ENCODE data around the gene ANKZF1.
A peak's percentile ranks its signal among the peaks of the same experiment; 100 is the strongest.

Gene ANKZF1

GRCh38 chr2:219213486-219214071, 16.0 kb upstream of the ANKZF1 start:
- intact Hi-C loops (cut with micrococcal nuclease) = no loop called here
- peaks cover 41% of the 10 kb centered on the region for H3K4me1 Mint-ChIP-seq (ENCODE audit: low read depth)
- H3K9me3 Mint-ChIP-seq = no peaks in the 10 kb centered on the region
- peaks cover 75% of the 10 kb centered on the region for H3K36me3 Mint-ChIP-seq (ENCODE audit: low read depth)
- H3K27ac Mint-ChIP-seq = no peak overlapping the region
- peaks cover 15% of the 10 kb centered on the region for H3K27me3 Mint-ChIP-seq
- no peak overlapping the region for H3K4me3 Mint-ChIP-seq

- no peak overlapping the region for H3K4me3 Mint-ChIP-seq
- H3K9me3 Mint-ChIP-seq = no peaks in the 10 kb centered on the region
- H3K27ac Mint-ChIP-seq = no peak overlapping the region
- H3K27me3 Mint-ChIP-seq = peaks cover 15% of the 10 kb centered on the region
- intact Hi-C loops (cut with micrococcal nuclease) = no loop called here
- peaks cover 40% of the 10 kb centered on the region for H3K4me1 Mint-ChIP-seq (ENCODE audit: low read depth)
- H3K36me3 Mint-ChIP-seq (ENCODE audit: low read depth) = peaks cover 70% of the 10 kb centered on the region
Observed at GRCh38 chr2:219214141-219214540, 15.5 kb upstream of the ANKZF1 start.

- Mint-ChIP-seq H3K4me3 (no peak overlapping the region), H3K36me3 (ENCODE audit: low read depth) (peaks cover 70% of the 10 kb centered on the region), H3K27me3 (peaks cover 15% of the 10 kb centered on the region), H3K4me1 (ENCODE audit: low read depth) (peaks cover 40% of the 10 kb centered on the region), H3K27ac (no peak overlapping the region), H3K9me3 (no peaks in the 10 kb centered on the region)
- intact Hi-C loops (cut with micrococcal nuclease) = loop anchor here (5.0 kb wide), 1 partner anchor 38 kb away; the partner anchor contains the start of genes TUBA4A and TUBA4B
Observed at GRCh38 chr2:219214786-219215185, 14.8 kb upstream of the ANKZF1 start.

GRCh38 chr2:219215871-219216534, 13.6 kb upstream of the ANKZF1 start:
- intact Hi-C loops (cut with micrococcal nuclease) = loop anchor here (5.0 kb wide), 1 partner anchor 36 kb away; the partner anchor contains the start of genes TUBA4A and TUBA4B
- no peaks in the 10 kb centered on the region for H3K9me3 Mint-ChIP-seq
- H3K4me1 Mint-ChIP-seq (ENCODE audit: low read depth) = peaks cover 47% of the 10 kb centered on the region
- peaks cover 24% of the 10 kb centered on the region for H3K27me3 Mint-ChIP-seq
- peak overlapping the region; percentile 61 for H3K27ac Mint-ChIP-seq
- H3K36me3 Mint-ChIP-seq (ENCODE audit: low read depth) = peaks cover 70% of the 10 kb centered on the region
- H3K4me3 Mint-ChIP-seq = no peak overlapping the region

- Mint-ChIP-seq H3K4me1 (ENCODE audit: low read depth) (peaks cover 53% of the 10 kb centered on the region), H3K36me3 (ENCODE audit: low read depth) (peaks cover 71% of the 10 kb centered on the region), H3K27ac (peak overlapping the region; percentile 61), H3K9me3 (no peaks in the 10 kb centered on the region), H3K4me3 (no peak overlapping the region), H3K27me3 (peaks cover 27% of the 10 kb centered on the region)
- intact Hi-C loops (cut with micrococcal nuclease) = loop anchor here (5.0 kb wide), 1 partner anchor 36 kb away; the partner anchor contains the start of genes TUBA4A and TUBA4B
Observed at GRCh38 chr2:219216535-219216915, 13.1 kb upstream of the ANKZF1 start.

GRCh38 chr2:219218217-219218731, 11.3 kb upstream of the ANKZF1 start:
- H3K9me3 Mint-ChIP-seq = no peaks in the 10 kb centered on the region
- H3K27me3 Mint-ChIP-seq = peaks cover 34% of the 10 kb centered on the region
- H3K4me3 Mint-ChIP-seq = peak overlapping the region; percentile 74
- H3K27ac Mint-ChIP-seq = peak overlapping the region; percentile 94
- intact Hi-C loops (cut with micrococcal nuclease) = loop anchor here (2.0 to 5.0 kb wide), 2 partner anchors 34 to 57 kb away; partner anchors contain the start of genes NHEJ1, TUBA4A and TUBA4B
- H3K36me3 Mint-ChIP-seq (ENCODE audit: low read depth) = peaks cover 74% of the 10 kb centered on the region
- peaks cover 56% of the 10 kb centered on the region for H3K4me1 Mint-ChIP-seq (ENCODE audit: low read depth)

GRCh38 chr2:219218732-219219701, 10.6 kb upstream of the ANKZF1 start, which contains the start of gene ABCB6:
Gene ABCB6, minus strand, starts transcription at chr2:219218958. Its CDS starts 285 bp downstream, at chr2:219218673.
- Mint-ChIP-seq H3K27me3 (peaks cover 42% of the 10 kb centered on the region), H3K9me3 (no peaks in the 10 kb centered on the region), H3K4me1 (ENCODE audit: low read depth) (peaks cover 56% of the 10 kb centered on the region), H3K4me3 (peak within 1 kb of the TSS; percentile 74), H3K27ac (peak within 1 kb of the TSS; percentile 94), H3K36me3 (ENCODE audit: low read depth) (peaks cover 74% of the 10 kb centered on the region)
- intact Hi-C loops (cut with micrococcal nuclease) = loop anchor here (2.0 to 5.0 kb wide), 2 partner anchors 33 to 58 kb away; partner anchors contain the start of genes NHEJ1, TUBA4A and TUBA4B

- peak overlapping the region; percentile 94 for H3K27ac Mint-ChIP-seq
- peaks cover 74% of the 10 kb centered on the region for H3K36me3 Mint-ChIP-seq (ENCODE audit: low read depth)
- peaks cover 48% of the 10 kb centered on the region for H3K27me3 Mint-ChIP-seq
- H3K4me1 Mint-ChIP-seq (ENCODE audit: low read depth) = peaks cover 63% of the 10 kb centered on the region
- no peaks in the 10 kb centered on the region for H3K9me3 Mint-ChIP-seq
- intact Hi-C loops (cut with micrococcal nuclease) = loop anchor here (2.0 to 5.0 kb wide), 2 partner anchors 32 to 59 kb away; partner anchors contain the start of genes NHEJ1, TUBA4A and TUBA4B
- H3K4me3 Mint-ChIP-seq = no peak overlapping the region
Observed at GRCh38 chr2:219219784-219220532, 9.6 kb upstream of the ANKZF1 start.

GRCh38 chr2:219220652-219221402, 8.8 kb upstream of the ANKZF1 start:
- H3K4me1 Mint-ChIP-seq (ENCODE audit: low read depth) = peaks cover 70% of the 10 kb centered on the region
- H3K27ac Mint-ChIP-seq = peak overlapping the region; percentile 13
- H3K27me3 Mint-ChIP-seq = peaks cover 47% of the 10 kb centered on the region
- no peak overlapping the region for H3K4me3 Mint-ChIP-seq
- peaks cover 78% of the 10 kb centered on the region for H3K36me3 Mint-ChIP-seq (ENCODE audit: low read depth)
- H3K9me3 Mint-ChIP-seq = no peaks in the 10 kb centered on the region
- intact Hi-C loops (cut with micrococcal nuclease) = no loop called here

GRCh38 chr2:219221957-219222518, 7.6 kb upstream of the ANKZF1 start:
- peaks cover 79% of the 10 kb centered on the region for H3K36me3 Mint-ChIP-seq (ENCODE audit: low read depth)

GRCh38 chr2:219223831-219224610, 5.6 kb upstream of the ANKZF1 start:
- Mint-ChIP-seq H3K4me3 (no peak overlapping the region), H3K9me3 (no peaks in the 10 kb centered on the region), H3K27me3 (peaks cover 42% of the 10 kb centered on the region), H3K27ac (peak overlapping the region; percentile 73), H3K36me3 (ENCODE audit: low read depth) (peaks cover 95% of the 10 kb centered on the region), H3K4me1 (ENCODE audit: low read depth) (peaks cover 70% of the 10 kb centered on the region)
- intact Hi-C loops (cut with micrococcal nuclease) = no loop called here

More at GRCh38 chr2:219221957-219222518, 7.6 kb upstream of the ANKZF1 start:
- Mint-ChIP-seq H3K4me3 (no peak overlapping the region), H3K4me1 (ENCODE audit: low read depth) (peaks cover 68% of the 10 kb centered on the region), H3K27ac (peak overlapping the region; percentile 1), H3K27me3 (peaks cover 35% of the 10 kb centered on the region), H3K9me3 (no peaks in the 10 kb centered on the region)
- intact Hi-C loops (cut with micrococcal nuclease) = no loop called here
